GM03348 (cell line): ENCODE measurements around the gene PCBP2.

ENCODE experiments used
- DNase-seq: peaks from one replicate; pipeline ENCODE4 v3.0.0; 2012; ENCODE audit warnings: low spot score

Gene PCBP2

GRCh38 chr12:53493610-53494391 lies 41.9 kb downstream of the PCBP2 start:
- DNase-seq, result no peak

DNA sequence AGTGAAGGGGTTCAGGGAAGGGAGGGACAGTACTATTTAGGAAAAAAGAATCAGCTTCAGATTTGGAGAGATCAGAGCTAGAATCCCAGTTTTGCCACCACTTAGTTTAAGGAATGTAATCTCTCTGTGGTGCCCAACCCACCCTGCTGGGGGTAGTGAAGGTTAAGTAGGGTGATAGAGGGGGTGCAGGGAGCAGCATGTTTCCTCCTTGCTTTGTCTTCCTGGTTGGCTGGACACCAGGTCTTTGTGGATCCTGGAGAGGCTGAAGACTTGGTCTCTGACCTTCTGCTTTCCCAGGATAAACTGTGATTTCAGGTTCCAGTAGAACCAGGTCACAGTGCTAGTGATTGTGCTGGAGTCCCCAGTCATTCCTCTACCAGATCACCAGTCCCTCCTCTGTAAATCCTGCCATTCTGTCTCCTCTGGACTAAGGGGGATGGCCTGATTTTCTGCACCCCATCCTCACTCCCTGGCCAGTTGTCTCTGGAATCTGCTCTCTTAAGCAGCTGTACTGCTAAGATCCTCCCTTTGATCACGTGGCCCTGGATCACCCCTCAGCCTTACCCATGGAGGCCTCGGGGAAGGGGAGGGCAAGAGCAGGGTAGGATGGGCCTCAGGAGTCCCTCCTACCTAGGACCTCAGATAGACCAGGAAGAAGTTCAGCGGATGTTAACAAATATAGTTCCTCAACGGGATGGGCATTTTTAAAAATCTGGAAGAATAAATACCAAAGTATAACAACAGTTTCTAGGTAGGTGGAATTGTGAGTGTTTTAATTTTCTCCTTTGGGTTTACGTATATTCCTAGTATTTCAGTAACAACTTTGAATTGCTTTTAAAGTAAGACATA lies 44.2 kb downstream of the PCBP2 start:
- peak; percentile 72 for DNase-seq

- DNase-seq, result no peak
Observed at GRCh38 chr12:53496752-53497032, 44.8 kb downstream of the PCBP2 start.

DNA sequence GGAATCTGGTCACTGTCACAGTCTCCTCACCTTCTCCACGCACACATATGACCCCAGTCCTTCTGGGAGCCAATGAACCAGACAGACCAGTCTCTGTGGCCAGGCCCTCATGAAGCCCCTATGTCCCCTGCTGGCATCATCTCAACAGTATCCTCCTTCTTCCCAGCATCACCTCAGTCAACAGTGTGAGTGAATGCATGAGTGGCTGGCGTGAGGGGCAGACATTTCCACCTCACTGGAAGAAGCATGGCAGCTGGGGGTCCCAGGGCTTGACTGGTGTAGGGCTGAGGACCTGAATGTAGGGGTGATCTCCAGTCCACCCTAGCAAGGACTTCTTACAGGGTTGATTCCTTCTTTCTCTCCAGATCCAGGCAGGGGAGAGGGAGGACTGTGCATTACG lies 45.6 kb downstream of the PCBP2 start:
- DNase-seq, result no peak

GRCh38 chr12:53498235-53498630 lies 46.3 kb downstream of the PCBP2 start:
- no peak for DNase-seq

GRCh38 chr12:53499266-53500141 lies 47.6 kb downstream of the PCBP2 start, which contains the start of gene MAP3K12:
TSS of gene MAP3K12 (minus strand) at chr12:53499458. CDS start at chr12:53487391, 12,067 bp downstream.
- DNase-seq, result peak; percentile 79

GRCh38 chr12:53500142-53500775 lies 48.4 kb downstream of the PCBP2 start:
- peak; percentile 76 for DNase-seq

DNA sequence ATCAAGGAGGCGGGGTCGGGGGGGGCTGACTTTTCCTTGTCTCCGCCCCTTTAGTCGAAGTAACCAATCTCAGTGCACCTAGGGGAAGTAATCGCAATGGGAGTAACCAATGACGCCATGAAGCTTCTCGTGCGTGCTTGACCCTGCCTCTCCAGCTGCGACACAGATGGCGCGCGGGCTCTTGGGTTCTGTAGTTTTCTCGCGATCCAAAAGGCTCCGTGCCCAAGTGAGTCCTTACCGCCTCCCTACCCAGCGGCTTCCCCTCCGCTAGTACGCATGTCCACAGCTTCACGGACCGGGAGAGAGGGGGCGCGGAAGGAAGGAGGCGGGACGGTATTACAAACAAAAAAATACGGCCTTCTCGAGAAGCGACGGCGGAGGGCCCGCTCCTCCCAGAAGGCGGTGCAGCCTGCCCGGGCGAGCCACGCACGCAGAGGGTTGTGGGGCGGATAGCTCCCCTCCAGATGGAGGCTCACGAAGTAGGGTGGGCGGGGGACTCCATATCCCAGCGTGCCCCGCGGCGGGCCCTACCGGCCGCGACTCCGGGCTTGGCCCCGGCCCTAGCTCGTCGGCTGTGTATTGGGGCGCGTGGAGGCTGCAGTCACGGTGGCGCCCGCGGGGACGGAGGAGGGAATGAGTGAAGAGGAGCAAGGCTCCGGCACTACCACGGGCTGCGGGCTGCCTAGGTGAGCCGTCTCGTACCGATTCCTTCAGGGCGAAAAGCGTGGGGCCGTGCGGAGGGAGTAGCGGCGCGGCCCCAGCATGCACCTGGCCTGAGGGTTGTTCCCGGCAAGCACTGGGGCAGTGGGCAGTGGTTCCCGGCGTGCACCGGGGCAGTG lies 49.1 kb downstream of the PCBP2 start, which contains the start of gene TARBP2:
Gene TARBP2 (plus strand): TSS at position 508 of the 839 bp plus-strand sequence. CDS start 126 bp downstream, at position 634.
- peak; percentile 98 for DNase-seq

- no peak for DNase-seq
Observed at GRCh38 chr12:53501615-53502181, 49.8 kb downstream of the PCBP2 start.

- no peak for DNase-seq
Observed at GRCh38 chr12:53502331-53502730, 50.4 kb downstream of the PCBP2 start.

DNA sequence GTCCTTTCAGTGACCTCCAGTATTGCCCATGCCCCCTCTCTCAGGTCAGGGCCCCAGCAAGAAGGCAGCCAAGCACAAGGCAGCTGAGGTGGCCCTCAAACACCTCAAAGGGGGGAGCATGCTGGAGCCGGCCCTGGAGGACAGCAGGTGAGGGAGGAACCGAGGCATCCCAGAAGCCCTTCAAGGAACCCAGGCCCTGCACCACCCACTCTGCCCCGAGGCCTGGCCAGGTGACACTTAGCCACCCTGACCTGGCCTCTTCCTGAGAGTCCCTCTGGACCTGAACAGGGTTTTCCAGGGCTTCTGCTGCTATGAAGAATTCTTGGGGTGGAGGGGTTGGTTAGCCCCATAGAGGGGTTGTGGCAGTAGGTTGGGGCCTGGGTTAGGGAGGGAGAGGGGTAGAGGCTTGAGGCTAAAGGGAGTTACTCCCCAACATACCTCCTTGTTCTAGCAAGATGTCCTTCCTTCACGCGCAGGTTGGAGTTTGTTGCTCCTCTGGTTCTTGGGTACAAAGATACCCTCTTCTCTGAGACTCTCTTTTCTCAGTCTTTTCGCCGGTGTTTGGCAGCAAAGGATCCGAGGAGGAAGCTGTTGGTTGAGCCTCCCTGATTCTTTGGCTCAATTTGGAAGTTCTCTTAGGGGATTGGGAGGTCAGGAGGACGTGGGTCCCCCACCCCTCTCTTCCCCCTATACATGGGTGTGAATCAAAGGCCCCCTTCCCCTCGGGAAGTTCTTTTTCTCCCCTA lies 51.3 kb downstream of the PCBP2 start:
- no peak for DNase-seq

DNA sequence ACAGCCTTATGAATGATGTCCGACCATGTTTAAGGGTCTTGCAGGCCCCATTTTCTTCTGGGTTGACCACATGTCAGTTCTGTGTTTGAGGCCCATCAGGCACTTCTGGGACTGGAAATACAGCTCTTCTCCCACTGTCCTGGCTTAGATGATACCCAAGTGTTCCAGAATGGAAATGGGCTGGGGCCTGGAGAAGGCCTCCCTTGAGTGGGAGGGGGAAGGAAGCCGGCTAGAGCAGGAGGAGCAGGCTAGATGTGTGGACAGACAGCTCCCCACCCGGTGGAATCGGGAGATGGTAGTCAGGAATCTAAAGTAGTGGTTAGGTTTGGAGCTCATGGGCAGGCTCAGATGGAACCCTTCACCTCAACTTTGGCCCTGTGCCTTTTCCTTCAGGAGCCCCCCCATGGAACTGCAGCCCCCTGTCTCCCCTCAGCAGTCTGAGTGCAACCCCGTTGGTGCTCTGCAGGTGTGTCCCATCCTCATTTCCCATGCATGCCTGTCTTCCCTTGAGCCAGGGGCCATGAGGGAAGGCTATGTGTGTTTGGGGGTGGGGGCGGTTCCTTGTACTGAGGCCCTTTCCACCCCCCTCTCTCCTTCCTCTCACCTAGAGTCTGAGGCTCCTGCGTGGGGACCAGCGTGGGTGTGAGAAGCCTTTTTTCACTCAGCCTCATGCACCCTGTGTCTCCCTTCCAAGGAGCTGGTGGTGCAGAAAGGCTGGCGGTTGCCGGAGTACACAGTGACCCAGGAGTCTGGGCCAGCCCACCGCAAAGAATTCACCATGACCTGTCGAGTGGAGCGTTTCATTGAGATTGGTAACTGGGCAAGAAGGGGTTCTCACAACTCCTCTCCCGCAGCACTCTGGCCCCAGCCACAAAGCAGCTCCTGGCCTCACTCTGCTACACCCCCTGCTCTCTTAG lies 52.4 kb downstream of the PCBP2 start:
- no peak for DNase-seq

GRCh38 chr12:53505086-53505485 lies 53.2 kb downstream of the PCBP2 start:
- DNase-seq, result peak; percentile 80

DNA sequence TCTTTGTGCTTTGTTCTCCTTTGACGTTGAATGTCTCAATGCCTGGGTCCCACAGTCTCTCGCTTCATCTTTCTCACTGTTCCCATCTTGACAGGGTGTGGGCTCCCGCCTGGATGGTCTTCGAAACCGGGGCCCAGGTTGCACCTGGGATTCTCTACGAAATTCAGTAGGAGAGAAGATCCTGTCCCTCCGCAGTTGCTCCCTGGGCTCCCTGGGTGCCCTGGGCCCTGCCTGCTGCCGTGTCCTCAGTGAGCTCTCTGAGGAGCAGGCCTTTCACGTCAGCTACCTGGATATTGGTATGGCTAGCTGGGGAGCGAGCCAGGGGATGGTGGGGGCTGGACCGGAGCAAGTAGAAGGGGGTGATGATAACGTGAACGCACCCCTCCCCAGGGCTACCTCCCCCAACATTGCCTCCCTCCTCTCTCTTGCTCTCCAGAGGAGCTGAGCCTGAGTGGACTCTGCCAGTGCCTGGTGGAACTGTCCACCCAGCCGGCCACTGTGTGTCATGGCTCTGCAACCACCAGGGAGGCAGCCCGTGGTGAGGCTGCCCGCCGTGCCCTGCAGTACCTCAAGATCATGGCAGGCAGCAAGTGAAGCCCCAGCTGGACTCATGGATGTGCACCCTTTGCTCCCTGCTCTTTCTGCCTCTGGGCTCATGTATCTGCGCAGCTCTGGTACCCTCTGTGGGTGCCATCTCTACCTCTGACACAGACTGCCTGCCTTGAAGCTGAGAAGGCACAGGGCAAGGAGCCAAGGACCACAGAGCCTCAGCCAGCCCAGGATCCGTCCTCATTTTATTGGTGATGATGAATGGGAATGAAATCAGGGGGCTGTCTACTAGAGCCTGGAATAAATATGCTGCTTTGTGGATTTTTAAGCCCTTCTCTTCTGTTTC lies 53.9 kb downstream of the PCBP2 start:
- no peak for DNase-seq

DNA sequence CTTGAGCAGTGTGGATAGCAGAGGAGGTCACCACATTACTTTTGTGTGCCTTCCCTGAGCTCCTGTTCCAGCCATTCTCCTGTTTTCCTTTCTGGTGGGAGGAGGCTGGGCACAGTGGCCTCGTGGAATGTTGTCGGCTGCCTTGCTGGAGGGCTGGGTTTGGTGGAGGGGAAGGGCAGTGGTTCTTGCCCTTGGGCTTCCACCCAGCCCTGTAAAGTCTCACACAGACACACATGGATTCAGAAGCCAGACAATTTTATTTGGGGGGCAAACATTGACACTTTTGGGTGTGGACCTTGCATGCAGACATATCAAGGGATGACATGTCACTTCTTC lies 54.5 kb downstream of the PCBP2 start:
- no peak for DNase-seq

DNA sequence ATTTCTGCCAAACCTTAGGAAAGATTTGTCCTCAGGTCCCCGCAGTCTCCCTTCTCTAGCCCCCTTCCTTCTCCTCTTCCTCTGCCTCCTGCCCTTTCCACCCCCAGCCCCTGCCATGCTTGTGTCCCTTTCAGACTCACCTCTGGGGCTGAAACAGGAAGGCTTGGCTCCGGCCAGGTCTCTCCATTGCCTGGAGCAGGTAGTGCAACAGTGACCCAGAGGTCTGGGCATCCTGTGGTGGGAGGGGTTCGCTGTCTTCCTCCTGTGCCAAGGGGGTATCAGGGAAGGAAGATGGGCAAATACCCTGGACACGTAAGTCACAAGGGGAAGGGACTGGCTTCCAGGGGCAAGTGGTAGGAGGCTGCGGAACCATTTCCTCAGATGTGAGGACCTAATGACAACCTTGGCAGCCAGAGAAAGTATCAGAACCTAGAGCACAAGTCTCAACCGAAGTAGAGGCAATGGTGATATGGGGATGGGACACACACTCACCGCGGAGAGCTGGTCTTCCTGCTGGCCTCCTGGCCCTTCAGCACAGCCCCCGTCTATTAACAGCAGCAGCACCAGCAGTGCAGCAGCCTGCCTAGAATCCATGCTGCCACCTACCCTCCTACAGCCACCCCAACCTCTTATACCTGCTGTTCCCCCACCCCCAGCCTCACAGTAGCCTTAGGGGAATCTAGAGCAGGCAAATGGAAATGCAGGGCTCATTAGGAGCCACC lies 55.1 kb downstream of the PCBP2 start, which contains the start of gene NPFF:
Gene NPFF (minus strand): TSS at position 604 of the 722 bp plus-strand sequence. CDS start 10 bp downstream, at position 594.
- DNase-seq, result no peak

GRCh38 chr12:53507603-53507885 lies 55.6 kb downstream of the PCBP2 start:
- DNase-seq, result no peak
